GM23338 (cell line): Measurements from ENCODE around the gene CFAP74. TPM values are rescaled to one million over a fixed set of nuclear protein-coding genes. Genes with fewer than 3 reads are reported as not detected.

Experiments
- ATAC-seq: fragments of 200-7000 bp; cut with Tn5 transposase; 3 replicates; pipeline ENCODE4 v1.9.1; 2020
- DNase-seq: peaks from one replicate; pipeline ENCODE4 v3.0.0-alpha.2; 2015; ENCODE audit warnings: low spot score
- H2AFZ ChIP-seq: fragments of 200-600 bp; sonication (generic); 2 replicates; pipeline ENCODE4 v1.8.0; 2016; ENCODE audit warnings: antibody characterized with exemption, mild to moderate bottlenecking, moderate library complexity
- H3F3A ChIP-seq: fragments of 200-600 bp; sonication (generic); replicated peaks from 2 replicates; pipeline ENCODE4 v1.8.0; 2017; ENCODE audit warnings: antibody characterized with exemption, mixed run types, low read depth
- H3K27ac ChIP-seq: fragments of 200-600 bp; sonication (generic); 2 replicates; pipeline ENCODE4 v1.6.1; 2016; ENCODE audit warnings: low read depth
- H3K27me3 ChIP-seq: fragments of 200-600 bp; sonication (generic); 2 replicates; pipeline ENCODE4 v1.8.0; 2016; ENCODE audit warnings: mild to moderate bottlenecking, mixed run types, moderate library complexity; ENCODE audit not compliant: insufficient read depth
- H3K36me3 ChIP-seq: fragments of 200-600 bp; sonication (generic); 2 replicates; pipeline ENCODE4 v1.8.0; 2016; ENCODE audit warnings: mild to moderate bottlenecking; ENCODE audit not compliant: insufficient read depth
- H3K4me1 ChIP-seq: fragments of 200-600 bp; sonication (generic); 2 replicates; pipeline ENCODE4 v1.8.0; 2016; ENCODE audit warnings: mild to moderate bottlenecking, moderate library complexity; ENCODE audit not compliant: insufficient read depth
- H3K4me2 ChIP-seq: fragments of 200-600 bp; sonication (generic); 2 replicates; pipeline ENCODE4 v1.7.1; 2017; ENCODE audit warnings: mixed run types
- H3K4me3 ChIP-seq: fragments of 200-600 bp; sonication (generic); 2 replicates; pipeline ENCODE4 v1.6.1; 2016; ENCODE audit warnings: mixed run types
- H3K79me2 ChIP-seq: fragments of 200-600 bp; sonication (generic); replicated peaks from 2 replicates; pipeline ENCODE4 v1.8.0; 2017; ENCODE audit warnings: mild to moderate bottlenecking; ENCODE audit not compliant: insufficient read depth
- H3K9me2 ChIP-seq: fragments of 200-600 bp; sonication (generic); 2 replicates; pipeline ENCODE4 v1.8.0; 2017; ENCODE audit not compliant: insufficient read depth
- H4K20me1 ChIP-seq: fragments of 200-600 bp; sonication (generic); replicated peaks from 2 replicates; pipeline ENCODE4 v1.8.0; 2017; ENCODE audit warnings: mild to moderate bottlenecking; ENCODE audit not compliant: insufficient read depth
- H3K27ac Mint-ChIP-seq: 2 replicates; pipeline ENCODE4 v1.8.0; 2020; ENCODE audit warnings: inconsistent platforms, mild to moderate bottlenecking, moderate library complexity, mixed read lengths
- H3K27me3 Mint-ChIP-seq: 3 replicates; pipeline ENCODE4 v1.8.0; 2022; ENCODE audit warnings: low read depth, mild to moderate bottlenecking, moderate library complexity, mixed read lengths, inconsistent platforms; ENCODE audit not compliant: insufficient read depth, poor library complexity
- H3K36me3 Mint-ChIP-seq: 3 replicates; pipeline ENCODE4 v1.8.0; 2021; ENCODE audit warnings: low read depth, mild to moderate bottlenecking, inconsistent platforms, moderate library complexity, mixed read lengths
- H3K4me1 Mint-ChIP-seq: 3 replicates; pipeline ENCODE4 v1.8.0; 2020; ENCODE audit warnings: mild to moderate bottlenecking, inconsistent platforms, mixed read lengths
- H3K4me3 Mint-ChIP-seq: 3 replicates; pipeline ENCODE4 v1.8.0; 2021; ENCODE audit warnings: moderate library complexity, mild to moderate bottlenecking, inconsistent platforms, mixed read lengths
- H3K9me3 Mint-ChIP-seq: 3 replicates; pipeline ENCODE4 v1.8.0; 2020; ENCODE audit warnings: moderate library complexity, mild to moderate bottlenecking, inconsistent platforms, mixed read lengths
- CREB1 ChIP-seq: fragments of 250-450 bp; sonication (Bioruptor Pico); IDR thresholded peaks from 2 replicates; pipeline ENCODE4 v1.5.0; 2020; ENCODE audit warnings: low read depth, mild to moderate bottlenecking, moderate library complexity
- CTCF ChIP-seq, 2 experiments: fragments of 200-600 bp in 1 of 2; sonication (generic) in 1 of 2; conservative IDR thresholded peaks; 2 replicates each; pipeline versions ENCODE4 v1.5.1 to v1.6.1; 2016 to 2017; ENCODE audit warnings: antibody characterized with exemption in 2 of 2, low read depth in 2 of 2, mild to moderate bottlenecking in 2 of 2, moderate library complexity in 1 of 2
- ETS1 ChIP-seq: IDR thresholded peaks from 2 replicates; pipeline ENCODE4 v1.6.1; 2016; ENCODE audit warnings: antibody characterized with exemption
- EZH2 ChIP-seq: fragments of 200-600 bp; sonication (generic); IDR thresholded peaks from one replicate; pipeline ENCODE4 v1.8.0; 2017; ENCODE audit warnings: antibody characterized with exemption, mild to moderate bottlenecking, low read depth; ENCODE audit not compliant: unreplicated experiment
- EZH2phosphoT487 ChIP-seq: fragments of 200-600 bp; sonication (generic); IDR thresholded peaks from one replicate; pipeline ENCODE4 v1.8.1; 2018; ENCODE audit warnings: antibody characterized with exemption; ENCODE audit not compliant: unreplicated experiment
- JUNB ChIP-seq: IDR thresholded peaks from one replicate; pipeline ENCODE4 v1.6.1; 2016; ENCODE audit warnings: antibody characterized with exemption; ENCODE audit not compliant: unreplicated experiment
- NANOG ChIP-seq: IDR thresholded peaks from 2 replicates; pipeline ENCODE4 v1.6.1; 2016; ENCODE audit warnings: antibody characterized with exemption, borderline replicate concordance
- POLR2AphosphoS5 ChIP-seq: IDR thresholded peaks from 2 replicates; pipeline ENCODE4 v1.6.1; 2016; ENCODE audit warnings: antibody characterized with exemption, low read depth
- REST ChIP-seq: IDR thresholded peaks from one replicate; pipeline ENCODE4 v1.6.1; 2018; ENCODE audit warnings: antibody characterized with exemption; ENCODE audit not compliant: unreplicated experiment
- STAT1 ChIP-seq: IDR thresholded peaks from one replicate; pipeline ENCODE4 v1.6.1; 2016; ENCODE audit warnings: antibody characterized with exemption; ENCODE audit not compliant: unreplicated experiment
- ZNF114 ChIP-seq: fragments of 250-450 bp; sonication (Bioruptor Pico); IDR thresholded peaks from 2 replicates; pipeline ENCODE4 v1.5.0; 2020; ENCODE audit warnings: mild to moderate bottlenecking, moderate library complexity
- ZNF331 ChIP-seq: fragments of 250-450 bp; sonication (Bioruptor Pico); IDR thresholded peaks from 2 replicates; pipeline ENCODE4 v1.5.0; 2020; ENCODE audit warnings: low read depth, mild to moderate bottlenecking, moderate library complexity
- ZNF462 ChIP-seq: fragments of 250-450 bp; sonication (Bioruptor Pico); IDR thresholded peaks from 2 replicates; pipeline ENCODE4 v1.5.0; 2020; ENCODE audit warnings: mild to moderate bottlenecking, moderate library complexity
- polyA plus RNA-seq: library from polyadenylated mRNA; unstranded; fragments of >200 nt; fragmentation: Nextera tagmentation; extraction: Ambion mirVana; gene quantifications from 2 replicates; pipeline ENCODE4 v1.2.1, GENCODE V29; 2016
- total RNA-seq: library from RNA; depleted of rRNA; stranded (reverse); fragments of >200 nt; shearing (Covaris generic); gene quantifications from 2 replicates; pipeline ENCODE4 v1.2.3, GENCODE V29; 2014

CFAP74 gene
- total and polyA plus RNA-seq, 2 experiments from 2014 or later, result 0.21 TPM; not detected in 1

GRCh38 chr1:1989789-1990188 is 13.8 kb downstream of the CFAP74 start:
- no peak overlapping the region for H3K4me3 Mint-ChIP-seq
- DNase-seq (no peak), ATAC-seq (no peak)
- no peaks in the 10 kb centered on the region for H3K4me1 ChIP-seq
- H2AFZ ChIP-seq, result no peak overlapping the region
- H3F3A ChIP-seq, result no peaks in the 10 kb centered on the region
- no peaks in the 10 kb centered on the region for H3K27me3 ChIP-seq
- no peaks in the 10 kb centered on the region for H3K9me3 Mint-ChIP-seq
- no peaks in the 10 kb centered on the region for H3K36me3 Mint-ChIP-seq
- H3K27ac ChIP-seq, result no peak overlapping the region
- TF ChIP-seq ZNF114 (CRISPR knock-in tag) (no peak), CTCF (conservative IDR thresholded peaks at IDR 0.05; ENCODE audit: low read depth in 2 of 2) (no peak), REST (no peak), ZNF331 (CRISPR knock-in tag) (no peak), JUNB (no peak), EZH2 (no peak), NANOG (no peak), ZNF462 (CRISPR knock-in tag) (no peak), STAT1 (no peak), CREB1 (no peak), EZH2phosphoT487 (no peak), POLR2AphosphoS5 (no peak), ETS1 (no peak)
- H3K36me3 ChIP-seq, result no peaks in the 10 kb centered on the region
- no peak overlapping the region for H3K4me3 ChIP-seq
- no peak overlapping the region for H3K27ac Mint-ChIP-seq
- no peaks in the 10 kb centered on the region for H4K20me1 ChIP-seq
- H3K4me1 Mint-ChIP-seq, result peaks cover 13% of the 10 kb centered on the region
- no peaks in the 10 kb centered on the region for H3K9me2 ChIP-seq
- peaks cover 8% of the 10 kb centered on the region for H3K27me3 Mint-ChIP-seq
- no peak overlapping the region for H3K4me2 ChIP-seq
- no peaks in the 10 kb centered on the region for H3K79me2 ChIP-seq
